ENCODE data around the gene CHD2.

Gene CHD2

GRCh38 chr15:93068581-93069199, 168.6 kb downstream of the CHD2 start:
- no peak for DNase-seq (ENCODE audit: low spot score)

- no peak for DNase-seq (ENCODE audit: low spot score)
Measured at GRCh38 chr15:93070132-93070531, 170.0 kb downstream of the CHD2 start.

GRCh38 chr15:93070551-93071296, 170.6 kb downstream of the CHD2 start:
- no peak for DNase-seq (ENCODE audit: low spot score)

GRCh38 chr15:93071469-93071936, 171.4 kb downstream of the CHD2 start:
- no peak for DNase-seq (ENCODE audit: low spot score)

DNA sequence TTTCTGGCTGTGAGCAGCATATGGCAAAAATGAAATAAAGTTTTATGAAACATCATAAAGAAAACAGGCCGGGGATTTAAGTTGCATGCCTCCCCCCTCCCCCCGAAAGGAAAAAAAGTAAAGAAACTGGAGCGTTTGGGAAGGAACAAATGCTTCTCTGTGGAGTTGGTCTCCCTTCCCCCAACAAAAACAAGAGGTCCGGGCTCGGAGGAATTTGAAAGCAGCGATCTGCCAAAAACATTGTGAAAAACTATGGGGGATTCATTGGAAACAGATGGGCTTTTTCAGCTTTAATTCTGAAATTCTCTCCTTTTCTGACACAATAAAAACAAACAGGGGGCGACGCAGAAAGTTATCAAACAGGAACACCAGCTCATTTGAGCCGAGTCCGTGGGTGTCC, 171.9 kb downstream of the CHD2 start:
- no peak for DNase-seq (ENCODE audit: low spot score)

DNA sequence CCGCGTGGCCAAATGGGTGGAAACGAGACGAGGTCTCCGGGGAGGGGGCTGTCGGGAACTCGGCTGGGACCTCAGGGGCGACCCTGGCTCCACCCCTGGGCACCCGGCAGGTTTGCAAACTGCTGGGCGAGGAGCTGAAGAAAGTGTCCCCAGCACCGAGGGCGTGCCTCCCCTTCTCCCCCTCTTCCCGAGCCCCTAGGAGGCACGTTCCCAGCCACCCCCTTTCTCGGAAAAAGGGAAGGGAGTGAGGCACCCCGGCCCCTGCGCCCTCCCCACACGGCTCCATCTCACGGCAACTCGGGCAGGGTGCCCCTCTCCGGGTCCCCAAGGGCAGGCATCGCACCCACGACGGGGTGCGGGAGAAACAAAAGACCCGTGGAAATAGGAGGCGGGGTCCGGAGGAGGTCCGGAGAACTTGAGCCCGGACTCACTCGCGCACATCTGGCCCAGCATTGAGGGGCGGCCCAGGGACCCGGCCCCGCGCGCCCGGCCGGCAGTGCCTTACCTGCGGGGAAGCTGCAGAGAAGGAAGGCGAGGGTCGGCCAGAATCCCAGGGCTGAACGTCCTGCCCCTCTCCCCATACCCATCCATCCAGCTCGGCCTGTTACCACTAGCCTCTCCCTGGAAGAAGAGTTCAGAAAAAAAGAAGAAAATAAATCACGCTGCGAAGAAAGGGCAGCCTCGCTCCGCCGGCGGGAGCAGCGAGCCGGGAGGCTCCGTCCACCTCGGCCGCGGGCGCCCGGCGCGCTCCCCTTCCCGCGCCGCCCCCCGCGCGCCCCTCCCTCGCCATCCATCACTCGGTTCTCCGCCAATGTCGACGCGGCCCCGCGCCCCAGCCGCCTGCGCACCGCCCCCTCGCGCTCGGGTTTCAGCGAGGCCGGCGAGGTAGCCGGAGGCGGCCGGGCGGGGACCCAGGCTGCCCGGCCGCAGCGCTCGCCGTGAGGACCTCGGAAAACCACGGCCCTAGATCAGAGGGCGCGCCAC, 172.6 kb downstream of the CHD2 start:
- no peak for DNase-seq (ENCODE audit: low spot score)

- no peak for DNase-seq (ENCODE audit: low spot score)
Measured at GRCh38 chr15:93073465-93073952, 173.4 kb downstream of the CHD2 start.

- DNase-seq (ENCODE audit: low spot score) = no peak
Measured at GRCh38 chr15:93074599-93074998, 174.5 kb downstream of the CHD2 start.

DNA sequence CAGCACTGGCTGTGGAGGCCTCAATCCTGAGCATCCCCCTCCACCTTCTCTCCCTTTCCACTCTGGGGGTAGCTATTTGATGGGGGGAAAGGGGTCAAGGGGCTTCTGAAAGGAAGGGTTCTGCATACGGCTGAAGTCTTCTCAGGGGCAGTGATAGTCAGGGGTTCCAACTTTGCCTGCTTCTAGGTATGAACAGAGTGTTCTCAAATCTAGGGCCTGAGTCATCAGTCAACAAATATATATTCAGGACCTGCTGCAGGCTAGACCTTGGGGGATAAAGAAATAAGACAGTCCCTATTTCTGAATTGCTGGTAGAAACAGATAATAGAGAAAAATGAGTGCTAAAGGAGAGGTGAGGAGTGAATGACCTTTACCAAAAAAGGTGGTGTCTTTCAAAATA, 176.1 kb downstream of the CHD2 start:
- DNase-seq (ENCODE audit: low spot score) = no peak

DNA sequence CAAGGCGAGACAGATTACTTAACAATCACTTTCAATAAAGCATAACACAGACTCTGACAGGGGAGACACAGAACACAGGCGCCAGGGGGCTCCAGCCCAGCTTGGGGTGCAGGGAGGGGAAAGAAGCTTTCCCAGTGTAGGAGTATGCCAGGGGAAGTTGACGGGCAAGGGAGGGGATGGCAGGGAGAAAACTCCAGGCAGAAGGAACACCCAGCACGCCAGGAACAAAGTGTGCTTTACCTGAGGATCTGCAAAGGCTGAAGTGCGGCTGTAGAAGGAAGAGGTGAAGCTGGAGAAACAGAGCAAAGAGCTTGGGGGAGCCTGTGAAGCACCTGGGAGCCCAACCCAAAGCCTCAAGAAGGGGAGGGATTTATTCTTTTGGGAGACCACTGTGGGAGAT, 176.8 kb downstream of the CHD2 start:
- no peak for DNase-seq (ENCODE audit: low spot score)
